Measurements from ENCODE around the gene MFGE8. TPM values are rescaled to one million over a fixed set of nuclear protein-coding genes. Genes with fewer than 3 reads are reported as not detected.

Gene MFGE8
- total RNA-seq, 1 experiment from 2014 or later: 27.6 TPM

GRCh38 chr15:88874684-88875083 lies 38.5 kb downstream of the MFGE8 start:
- no peak for DNase-seq (ENCODE audit: low read depth)

- DNase-seq (ENCODE audit: low read depth): no peak
These were observed 38.9 kb downstream of the MFGE8 start for GRCh38 chr15:88874275-88874674.

GRCh38 chr15:88873786-88874185 lies 39.4 kb downstream of the MFGE8 start:
- no peak for DNase-seq (ENCODE audit: low read depth)

GRCh38 chr15:88872706-88873105 lies 40.5 kb downstream of the MFGE8 start:
- DNase-seq (ENCODE audit: low read depth): no peak

- DNase-seq (ENCODE audit: low read depth): no peak
These were observed 41.1 kb downstream of the MFGE8 start for GRCh38 chr15:88872106-88872505.

GRCh38 chr15:88871313-88871712 lies 41.9 kb downstream of the MFGE8 start:
- no peak for DNase-seq (ENCODE audit: low read depth)

GRCh38 chr15:88866295-88866881 lies 46.8 kb downstream of the MFGE8 start:
- DNase-seq (ENCODE audit: low read depth): no peak

GRCh38 chr15:88865498-88866099 lies 47.6 kb downstream of the MFGE8 start:
- peak; percentile 39 for DNase-seq (ENCODE audit: low read depth)

GRCh38 chr15:88864861-88865497 lies 48.2 kb downstream of the MFGE8 start:
- DNase-seq (ENCODE audit: low read depth): no peak

- DNase-seq (ENCODE audit: low read depth): no peak
These were observed 49.8 kb downstream of the MFGE8 start for GRCh38 chr15:88863412-88863811.

- DNase-seq (ENCODE audit: low read depth): no peak
These were observed 53.0 kb downstream of the MFGE8 start for GRCh38 chr15:88860212-88860611.

- no peak for DNase-seq (ENCODE audit: low read depth)
These were observed 53.6 kb downstream of the MFGE8 start for GRCh38 chr15:88859550-88859949.

- no peak for DNase-seq (ENCODE audit: low read depth)
These were observed 54.2 kb downstream of the MFGE8 start for GRCh38 chr15:88858934-88859333.

GRCh38 chr15:88852476-88852875 lies 60.7 kb downstream of the MFGE8 start:
- DNase-seq (ENCODE audit: low read depth): no peak

GRCh38 chr15:88849376-88850072 lies 63.7 kb downstream of the MFGE8 start:
- DNase-seq (ENCODE audit: low read depth): no peak

Other genes with a start within 250 kb of the MFGE8 start
- gene ACAN, start 109.9 kb downstream of the MFGE8 start, total RNA-seq (2014; rRNA removed; shearing (Covaris generic)): 0.27 and 0.37 TPM in 2 replicates
- 9.7 and 10.0 TPM in 2 replicates for gene HAPLN3, start 17.8 kb downstream of the MFGE8 start, total RNA-seq (2014; rRNA removed; shearing (Covaris generic))
- 68.0 and 77.6 TPM in 2 replicates for gene ABHD2, start 175.1 kb upstream of the MFGE8 start, total RNA-seq (2014; rRNA removed; shearing (Covaris generic))